Activated CD4-positive, CD25-positive, alpha-beta regulatory T cell treated with anti-CD3 and anti-CD28 coated beads, Interleukin-2, amount 50 U/mL, for 72 hours (primary cell): ENCODE data around the gene KRTAP24-1.

Experiments
- DNase-seq: peaks from one replicate; pipeline ENCODE4 v3.0.0; 2021

Gene KRTAP24-1

GRCh38 chr21:30233228-30234020 is 49.3 kb downstream of the KRTAP24-1 start:
- DNase-seq, result no peak

GRCh38 chr21:30232011-30232410 is 50.7 kb downstream of the KRTAP24-1 start:
- no peak for DNase-seq
